Hepatocyte (in vitro differentiated cells): ENCODE measurements around the gene UFSP2. TPM values are rescaled to one million over a fixed set of nuclear protein-coding genes. Genes with fewer than 3 reads are reported as not detected.

ENCODE experiments used
- DNase-seq: peaks from one replicate; pipeline ENCODE4 v3.0.0-alpha.2; 2016; ENCODE audit warnings: low spot score
- H2AFZ ChIP-seq: fragments of 200-600 bp; sonication (generic); 2 replicates; pipeline ENCODE4 v1.6.0; 2016; ENCODE audit warnings: antibody characterized with exemption, mild to moderate bottlenecking
- H3K27ac ChIP-seq: fragments of 200-600 bp; sonication (generic); 2 replicates; pipeline ENCODE4 v1.5.1; 2016; ENCODE audit warnings: mild to moderate bottlenecking
- H3K27me3 ChIP-seq: fragments of 200-600 bp; sonication (generic); 2 replicates; pipeline ENCODE4 v1.6.1; 2016
- H3K36me3 ChIP-seq: fragments of 200-600 bp; sonication (generic); replicated peaks from 2 replicates; pipeline ENCODE4 v1.5.1; 2016; ENCODE audit warnings: low read depth; ENCODE audit not compliant: insufficient read depth
- H3K4me1 ChIP-seq: fragments of 200-600 bp; sonication (generic); 2 replicates; pipeline ENCODE4 v1.5.1; 2016; ENCODE audit warnings: mild to moderate bottlenecking, moderate library complexity; ENCODE audit not compliant: insufficient read depth
- H3K4me2 ChIP-seq: fragments of 200-600 bp; sonication (generic); 2 replicates; pipeline ENCODE4 v1.6.0; 2016
- H3K4me3 ChIP-seq: fragments of 200-600 bp; sonication (generic); 2 replicates; pipeline ENCODE4 v1.5.1; 2016; ENCODE audit warnings: mild to moderate bottlenecking
- H3K79me2 ChIP-seq: fragments of 200-600 bp; sonication (generic); 2 replicates; pipeline ENCODE4 v1.6.0; 2017; ENCODE audit warnings: mild to moderate bottlenecking
- H3K9me2 ChIP-seq: fragments of 200-600 bp; sonication (generic); replicated peaks from 2 replicates; pipeline ENCODE4 v1.6.0; 2017; ENCODE audit warnings: mild to moderate bottlenecking; ENCODE audit not compliant: insufficient read depth
- H3K9me3 ChIP-seq: fragments of 200-600 bp; sonication (generic); 2 replicates; pipeline ENCODE4 v1.5.1; 2016; ENCODE audit warnings: low read depth, mild to moderate bottlenecking
- H4K20me1 ChIP-seq: fragments of 200-600 bp; sonication (generic); 2 replicates; pipeline ENCODE4 v1.6.0; 2016; ENCODE audit warnings: mild to moderate bottlenecking; ENCODE audit not compliant: insufficient read depth, poor library complexity, severe bottlenecking
- CTCF ChIP-seq: fragments of 200-600 bp; sonication (generic); IDR thresholded peaks from 2 replicates; pipeline ENCODE4 v1.5.1; 2016; ENCODE audit warnings: antibody characterized with exemption, mild to moderate bottlenecking; ENCODE audit not compliant: poor library complexity
- EZH2 ChIP-seq: fragments of 200-600 bp; sonication (generic); IDR thresholded peaks from 2 replicates; pipeline ENCODE4 v1.6.1; 2016; ENCODE audit warnings: antibody characterized with exemption, mild to moderate bottlenecking, borderline replicate concordance
- EZH2phosphoT487 ChIP-seq: fragments of 200-600 bp; sonication (generic); IDR thresholded peaks from one replicate; pipeline ENCODE4 v1.6.1; 2018; ENCODE audit warnings: antibody characterized with exemption, mild to moderate bottlenecking, low read depth, moderate library complexity; ENCODE audit not compliant: unreplicated experiment, severe bottlenecking
- WGBS: methylation state at CpG from one replicate; pipeline ENCODE4 v1.1.6; 2016; ENCODE audit warnings: low lambda C conversion rate; ENCODE audit errors: missing lambda C conversion rate; 5-methylcytosine and 5-hydroxymethylcytosine counted together
- polyA plus RNA-seq: library from polyadenylated mRNA; unstranded; fragments of >200 nt; fragmentation: Nextera tagmentation; extraction: Ambion mirVana; gene quantifications from 2 replicates; pipeline ENCODE4 v1.2.1, GENCODE V29; 2016
- total RNA-seq: library from RNA; depleted of rRNA; stranded (reverse); fragments of >200 nt; gene quantifications from 2 replicates; pipeline ENCODE4 v1.2.3, GENCODE V29; 2014

Gene UFSP2
- total and polyA plus RNA-seq, 2 experiments from 2014 or later, result 29.2 to 38.5 TPM

DNA sequence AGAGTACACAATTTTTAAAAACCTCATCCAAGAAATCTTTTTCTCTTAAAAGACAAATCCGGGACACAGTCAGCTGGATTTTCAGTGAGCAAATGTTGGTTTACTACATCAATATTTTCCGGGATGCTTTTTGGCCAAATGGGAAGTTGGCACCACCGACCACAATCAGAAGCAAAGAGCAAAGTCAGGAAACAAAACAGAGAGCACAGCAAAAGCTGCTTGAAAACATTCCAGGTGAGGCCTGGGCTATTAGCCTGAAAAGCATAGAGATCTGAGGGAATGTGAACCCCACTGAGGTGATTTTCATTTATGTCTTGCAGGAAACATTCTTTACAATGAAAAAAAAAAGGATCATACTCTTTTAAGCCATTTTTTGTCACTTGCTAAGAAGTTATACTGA is 63.9 kb downstream of the UFSP2 start:
- Histone ChIP-seq H3K36me3 (no peaks in the 10 kb centered on the region), H4K20me1 (no peaks in the 10 kb centered on the region), H3K4me1 (no peaks in the 10 kb centered on the region), H3K27ac (no peak overlapping the region), H3K9me2 (no peaks in the 10 kb centered on the region), H3K9me3 (no peaks in the 10 kb centered on the region), H3K27me3 (no peaks in the 10 kb centered on the region), H3K4me3 (no peak overlapping the region), H3K4me2 (no peak overlapping the region), H2AFZ (no peak overlapping the region), H3K79me2 (no peaks in the 10 kb centered on the region)
- DNase-seq, result no peak
- TF ChIP-seq CTCF (no peak), EZH2phosphoT487 (no peak), EZH2 (no peak)
- WGBS, result 94% methylated on average over 3 of the region's 3 CpGs

GRCh38 chr4:185359767-185360446 is 65.9 kb downstream of the UFSP2 start:
- Histone ChIP-seq H3K9me2 (no peaks in the 10 kb centered on the region), H3K4me2 (no peak overlapping the region), H3K4me1 (no peaks in the 10 kb centered on the region), H3K9me3 (no peaks in the 10 kb centered on the region), H2AFZ (no peak overlapping the region), H3K27me3 (no peaks in the 10 kb centered on the region), H3K27ac (no peak overlapping the region), H3K79me2 (no peaks in the 10 kb centered on the region), H4K20me1 (no peaks in the 10 kb centered on the region), H3K4me3 (no peak overlapping the region), H3K36me3 (no peaks in the 10 kb centered on the region)
- WGBS, result 91% methylated on average over 8 of the region's 8 CpGs
- no peak for DNase-seq
- no peak for TF ChIP-seq EZH2
- TF ChIP-seq CTCF, result no peak
- TF ChIP-seq EZH2phosphoT487, result no peak

DNA sequence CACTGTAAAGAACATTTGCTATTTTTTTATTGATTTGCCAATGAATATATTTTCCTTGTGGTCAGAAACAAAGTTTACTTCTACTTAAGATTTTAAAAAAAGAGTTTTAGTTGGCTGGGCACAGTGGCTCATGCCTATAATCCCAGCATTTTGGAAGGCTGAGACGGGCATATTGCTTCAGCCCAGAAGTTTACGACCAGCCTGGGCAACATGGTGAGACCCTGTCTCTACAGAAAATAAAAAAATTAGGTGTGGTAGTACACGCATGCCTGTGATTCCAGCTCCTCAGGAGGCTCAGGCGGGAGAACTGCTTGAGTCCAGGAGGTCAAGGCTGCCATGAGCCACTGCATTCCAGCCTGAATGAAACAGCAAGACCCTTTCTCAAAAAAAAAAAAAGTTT is 66.8 kb downstream of the UFSP2 start:
- Histone ChIP-seq H3K9me3 (no peaks in the 10 kb centered on the region), H3K9me2 (no peaks in the 10 kb centered on the region), H3K27me3 (no peaks in the 10 kb centered on the region), H3K79me2 (no peaks in the 10 kb centered on the region), H3K4me3 (no peak overlapping the region), H2AFZ (no peak overlapping the region), H3K4me2 (no peak overlapping the region), H3K36me3 (no peaks in the 10 kb centered on the region), H3K4me1 (no peaks in the 10 kb centered on the region), H4K20me1 (no peaks in the 10 kb centered on the region), H3K27ac (no peak overlapping the region)
- DNase-seq, result no peak
- TF ChIP-seq EZH2phosphoT487, result no peak
- TF ChIP-seq CTCF, result no peak
- WGBS, result 82% methylated on average over 4 of the region's 4 CpGs
